GM23338 (cell line): ENCODE data around the gene ECHDC3. TPM values are rescaled to one million over a fixed set of nuclear protein-coding genes. Genes with fewer than 3 reads are reported as not detected.

Experiments
- ATAC-seq: fragments of 200-7000 bp; cut with Tn5 transposase; 3 replicates; pipeline ENCODE4 v1.9.1; 2020
- DNase-seq: peaks from one replicate; pipeline ENCODE4 v3.0.0-alpha.2; 2015; ENCODE audit warnings: low spot score
- H2AFZ ChIP-seq: fragments of 200-600 bp; sonication (generic); 2 replicates; pipeline ENCODE4 v1.8.0; 2016; ENCODE audit warnings: antibody characterized with exemption, mild to moderate bottlenecking, moderate library complexity
- H3F3A ChIP-seq: fragments of 200-600 bp; sonication (generic); replicated peaks from 2 replicates; pipeline ENCODE4 v1.8.0; 2017; ENCODE audit warnings: antibody characterized with exemption, mixed run types, low read depth
- H3K27ac ChIP-seq: fragments of 200-600 bp; sonication (generic); 2 replicates; pipeline ENCODE4 v1.6.1; 2016; ENCODE audit warnings: low read depth
- H3K27me3 ChIP-seq: fragments of 200-600 bp; sonication (generic); 2 replicates; pipeline ENCODE4 v1.8.0; 2016; ENCODE audit warnings: mild to moderate bottlenecking, mixed run types, moderate library complexity; ENCODE audit not compliant: insufficient read depth
- H3K36me3 ChIP-seq: fragments of 200-600 bp; sonication (generic); 2 replicates; pipeline ENCODE4 v1.8.0; 2016; ENCODE audit warnings: mild to moderate bottlenecking; ENCODE audit not compliant: insufficient read depth
- H3K4me1 ChIP-seq: fragments of 200-600 bp; sonication (generic); 2 replicates; pipeline ENCODE4 v1.8.0; 2016; ENCODE audit warnings: mild to moderate bottlenecking, moderate library complexity; ENCODE audit not compliant: insufficient read depth
- H3K4me2 ChIP-seq: fragments of 200-600 bp; sonication (generic); 2 replicates; pipeline ENCODE4 v1.7.1; 2017; ENCODE audit warnings: mixed run types
- H3K4me3 ChIP-seq: fragments of 200-600 bp; sonication (generic); 2 replicates; pipeline ENCODE4 v1.6.1; 2016; ENCODE audit warnings: mixed run types
- H3K79me2 ChIP-seq: fragments of 200-600 bp; sonication (generic); replicated peaks from 2 replicates; pipeline ENCODE4 v1.8.0; 2017; ENCODE audit warnings: mild to moderate bottlenecking; ENCODE audit not compliant: insufficient read depth
- H3K9me2 ChIP-seq: fragments of 200-600 bp; sonication (generic); 2 replicates; pipeline ENCODE4 v1.8.0; 2017; ENCODE audit not compliant: insufficient read depth
- H4K20me1 ChIP-seq: fragments of 200-600 bp; sonication (generic); replicated peaks from 2 replicates; pipeline ENCODE4 v1.8.0; 2017; ENCODE audit warnings: mild to moderate bottlenecking; ENCODE audit not compliant: insufficient read depth
- H3K27ac Mint-ChIP-seq: 2 replicates; pipeline ENCODE4 v1.8.0; 2020; ENCODE audit warnings: inconsistent platforms, mild to moderate bottlenecking, moderate library complexity, mixed read lengths
- H3K27me3 Mint-ChIP-seq: 3 replicates; pipeline ENCODE4 v1.8.0; 2022; ENCODE audit warnings: low read depth, mild to moderate bottlenecking, moderate library complexity, mixed read lengths, inconsistent platforms; ENCODE audit not compliant: insufficient read depth, poor library complexity
- H3K36me3 Mint-ChIP-seq: 3 replicates; pipeline ENCODE4 v1.8.0; 2021; ENCODE audit warnings: low read depth, mild to moderate bottlenecking, inconsistent platforms, moderate library complexity, mixed read lengths
- H3K4me1 Mint-ChIP-seq: 3 replicates; pipeline ENCODE4 v1.8.0; 2020; ENCODE audit warnings: mild to moderate bottlenecking, inconsistent platforms, mixed read lengths
- H3K4me3 Mint-ChIP-seq: 3 replicates; pipeline ENCODE4 v1.8.0; 2021; ENCODE audit warnings: moderate library complexity, mild to moderate bottlenecking, inconsistent platforms, mixed read lengths
- H3K9me3 Mint-ChIP-seq: 3 replicates; pipeline ENCODE4 v1.8.0; 2020; ENCODE audit warnings: moderate library complexity, mild to moderate bottlenecking, inconsistent platforms, mixed read lengths
- EZH2 ChIP-seq: fragments of 200-600 bp; sonication (generic); IDR thresholded peaks from one replicate; pipeline ENCODE4 v1.8.0; 2017; ENCODE audit warnings: antibody characterized with exemption, mild to moderate bottlenecking, low read depth; ENCODE audit not compliant: unreplicated experiment
- JUNB ChIP-seq: IDR thresholded peaks from one replicate; pipeline ENCODE4 v1.6.1; 2016; ENCODE audit warnings: antibody characterized with exemption; ENCODE audit not compliant: unreplicated experiment
- REST ChIP-seq: IDR thresholded peaks from one replicate; pipeline ENCODE4 v1.6.1; 2018; ENCODE audit warnings: antibody characterized with exemption; ENCODE audit not compliant: unreplicated experiment
- ZNF331 ChIP-seq: fragments of 250-450 bp; sonication (Bioruptor Pico); IDR thresholded peaks from 2 replicates; pipeline ENCODE4 v1.5.0; 2020; ENCODE audit warnings: low read depth, mild to moderate bottlenecking, moderate library complexity
- polyA plus RNA-seq: library from polyadenylated mRNA; unstranded; fragments of >200 nt; fragmentation: Nextera tagmentation; extraction: Ambion mirVana; gene quantifications from 2 replicates; pipeline ENCODE4 v1.2.1, GENCODE V29; 2016
- total RNA-seq: library from RNA; depleted of rRNA; stranded (reverse); fragments of >200 nt; shearing (Covaris generic); gene quantifications from 2 replicates; pipeline ENCODE4 v1.2.3, GENCODE V29; 2014
- TF ChIP-seq, protein P1 (sequence below), 2 experiments: fragments of 200-600 bp in 1 of 2; sonication (generic) in 1 of 2; conservative IDR thresholded peaks; 2 replicates each; pipeline versions ENCODE4 v1.5.1 to v1.6.1; 2016 to 2017; ENCODE audit warnings: antibody characterized with exemption in 2 of 2, low read depth in 2 of 2, mild to moderate bottlenecking in 2 of 2, moderate library complexity in 1 of 2
- TF ChIP-seq, protein P2 (sequence below): fragments of 250-450 bp; sonication (Bioruptor Pico); IDR thresholded peaks from 2 replicates; pipeline ENCODE4 v1.5.0; 2020; ENCODE audit warnings: mild to moderate bottlenecking, moderate library complexity

The ECHDC3 gene
- total and polyA plus RNA-seq, 2 experiments from 2014 or later = 16.3 to 50.1 TPM

- ATAC-seq (peak; percentile 70), DNase-seq (peak; percentile 86)
- no peaks in the 10 kb centered on the region for H3K27me3 ChIP-seq
- H3K36me3 Mint-ChIP-seq = no peaks in the 10 kb centered on the region; the same call in 2 of the 3 replicates
- no peaks in the 10 kb centered on the region for H4K20me1 ChIP-seq
- H3F3A ChIP-seq = no peaks in the 10 kb centered on the region
- no peak overlapping the region for H2AFZ ChIP-seq
- peaks cover 6% of the 10 kb centered on the region; the same call in 1 of the 3 replicates for H3K4me1 Mint-ChIP-seq
- H3K9me3 Mint-ChIP-seq = peaks cover 2% of the 10 kb centered on the region; the same call in 1 of the 3 replicates
- H3K4me1 ChIP-seq = no peaks in the 10 kb centered on the region
- no peaks in the 10 kb centered on the region for H3K27me3 Mint-ChIP-seq
- H3K36me3 ChIP-seq = no peaks in the 10 kb centered on the region
- H3K27ac ChIP-seq = no peak overlapping the region
- H3K27ac Mint-ChIP-seq = peak overlapping the region; percentile 61; the same call in 1 of the 2 replicates
- H3K4me3 ChIP-seq = no peak overlapping the region
- no peaks in the 10 kb centered on the region for H3K79me2 ChIP-seq
- H3K9me2 ChIP-seq = no peaks in the 10 kb centered on the region
- no peak for TF ChIP-seq ZNF331 (CRISPR knock-in tag)
- TF ChIP-seq, protein P1, sequence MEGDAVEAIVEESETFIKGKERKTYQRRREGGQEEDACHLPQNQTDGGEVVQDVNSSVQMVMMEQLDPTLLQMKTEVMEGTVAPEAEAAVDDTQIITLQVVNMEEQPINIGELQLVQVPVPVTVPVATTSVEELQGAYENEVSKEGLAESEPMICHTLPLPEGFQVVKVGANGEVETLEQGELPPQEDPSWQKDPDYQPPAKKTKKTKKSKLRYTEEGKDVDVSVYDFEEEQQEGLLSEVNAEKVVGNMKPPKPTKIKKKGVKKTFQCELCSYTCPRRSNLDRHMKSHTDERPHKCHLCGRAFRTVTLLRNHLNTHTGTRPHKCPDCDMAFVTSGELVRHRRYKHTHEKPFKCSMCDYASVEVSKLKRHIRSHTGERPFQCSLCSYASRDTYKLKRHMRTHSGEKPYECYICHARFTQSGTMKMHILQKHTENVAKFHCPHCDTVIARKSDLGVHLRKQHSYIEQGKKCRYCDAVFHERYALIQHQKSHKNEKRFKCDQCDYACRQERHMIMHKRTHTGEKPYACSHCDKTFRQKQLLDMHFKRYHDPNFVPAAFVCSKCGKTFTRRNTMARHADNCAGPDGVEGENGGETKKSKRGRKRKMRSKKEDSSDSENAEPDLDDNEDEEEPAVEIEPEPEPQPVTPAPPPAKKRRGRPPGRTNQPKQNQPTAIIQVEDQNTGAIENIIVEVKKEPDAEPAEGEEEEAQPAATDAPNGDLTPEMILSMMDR (conservative IDR thresholded peaks at IDR 0.05; ENCODE audit: low read depth in 2 of 2) = peak; percentile 55 to 76
- no peak overlapping the region for H3K4me3 Mint-ChIP-seq
- H3K4me2 ChIP-seq = no peak overlapping the region
These were observed 40.8 kb downstream of the ECHDC3 start for GRCh38 chr10:11782793-11783557.

GRCh38 chr10:11783558-11783865 is 41.3 kb downstream of the ECHDC3 start:
- Histone ChIP-seq H3K9me2 (no peaks in the 10 kb centered on the region), H3K4me3 (no peak overlapping the region), H2AFZ (no peak overlapping the region), H3F3A (no peaks in the 10 kb centered on the region), H3K4me2 (no peak overlapping the region), H3K79me2 (no peaks in the 10 kb centered on the region), H4K20me1 (no peaks in the 10 kb centered on the region), H3K4me1 (no peaks in the 10 kb centered on the region), H3K36me3 (no peaks in the 10 kb centered on the region), H3K27ac (no peak overlapping the region), H3K27me3 (no peaks in the 10 kb centered on the region)
- Mint-ChIP-seq H3K27me3 (peaks cover 2% of the 10 kb centered on the region), H3K4me3 (no peak overlapping the region), H3K27ac (peak overlapping the region; percentile 61; the same call in 1 of the 2 replicates), H3K36me3 (no peaks in the 10 kb centered on the region), H3K4me1 (peaks cover 6% of the 10 kb centered on the region; the same call in 1 of the 3 replicates), H3K9me3 (peaks cover 2% of the 10 kb centered on the region; the same call in 1 of the 3 replicates)
- ATAC-seq (no peak), DNase-seq (no peak)
- no peak for TF ChIP-seq EZH2
- no peak for TF ChIP-seq REST
- TF ChIP-seq JUNB = no peak
- TF ChIP-seq, protein P2, sequence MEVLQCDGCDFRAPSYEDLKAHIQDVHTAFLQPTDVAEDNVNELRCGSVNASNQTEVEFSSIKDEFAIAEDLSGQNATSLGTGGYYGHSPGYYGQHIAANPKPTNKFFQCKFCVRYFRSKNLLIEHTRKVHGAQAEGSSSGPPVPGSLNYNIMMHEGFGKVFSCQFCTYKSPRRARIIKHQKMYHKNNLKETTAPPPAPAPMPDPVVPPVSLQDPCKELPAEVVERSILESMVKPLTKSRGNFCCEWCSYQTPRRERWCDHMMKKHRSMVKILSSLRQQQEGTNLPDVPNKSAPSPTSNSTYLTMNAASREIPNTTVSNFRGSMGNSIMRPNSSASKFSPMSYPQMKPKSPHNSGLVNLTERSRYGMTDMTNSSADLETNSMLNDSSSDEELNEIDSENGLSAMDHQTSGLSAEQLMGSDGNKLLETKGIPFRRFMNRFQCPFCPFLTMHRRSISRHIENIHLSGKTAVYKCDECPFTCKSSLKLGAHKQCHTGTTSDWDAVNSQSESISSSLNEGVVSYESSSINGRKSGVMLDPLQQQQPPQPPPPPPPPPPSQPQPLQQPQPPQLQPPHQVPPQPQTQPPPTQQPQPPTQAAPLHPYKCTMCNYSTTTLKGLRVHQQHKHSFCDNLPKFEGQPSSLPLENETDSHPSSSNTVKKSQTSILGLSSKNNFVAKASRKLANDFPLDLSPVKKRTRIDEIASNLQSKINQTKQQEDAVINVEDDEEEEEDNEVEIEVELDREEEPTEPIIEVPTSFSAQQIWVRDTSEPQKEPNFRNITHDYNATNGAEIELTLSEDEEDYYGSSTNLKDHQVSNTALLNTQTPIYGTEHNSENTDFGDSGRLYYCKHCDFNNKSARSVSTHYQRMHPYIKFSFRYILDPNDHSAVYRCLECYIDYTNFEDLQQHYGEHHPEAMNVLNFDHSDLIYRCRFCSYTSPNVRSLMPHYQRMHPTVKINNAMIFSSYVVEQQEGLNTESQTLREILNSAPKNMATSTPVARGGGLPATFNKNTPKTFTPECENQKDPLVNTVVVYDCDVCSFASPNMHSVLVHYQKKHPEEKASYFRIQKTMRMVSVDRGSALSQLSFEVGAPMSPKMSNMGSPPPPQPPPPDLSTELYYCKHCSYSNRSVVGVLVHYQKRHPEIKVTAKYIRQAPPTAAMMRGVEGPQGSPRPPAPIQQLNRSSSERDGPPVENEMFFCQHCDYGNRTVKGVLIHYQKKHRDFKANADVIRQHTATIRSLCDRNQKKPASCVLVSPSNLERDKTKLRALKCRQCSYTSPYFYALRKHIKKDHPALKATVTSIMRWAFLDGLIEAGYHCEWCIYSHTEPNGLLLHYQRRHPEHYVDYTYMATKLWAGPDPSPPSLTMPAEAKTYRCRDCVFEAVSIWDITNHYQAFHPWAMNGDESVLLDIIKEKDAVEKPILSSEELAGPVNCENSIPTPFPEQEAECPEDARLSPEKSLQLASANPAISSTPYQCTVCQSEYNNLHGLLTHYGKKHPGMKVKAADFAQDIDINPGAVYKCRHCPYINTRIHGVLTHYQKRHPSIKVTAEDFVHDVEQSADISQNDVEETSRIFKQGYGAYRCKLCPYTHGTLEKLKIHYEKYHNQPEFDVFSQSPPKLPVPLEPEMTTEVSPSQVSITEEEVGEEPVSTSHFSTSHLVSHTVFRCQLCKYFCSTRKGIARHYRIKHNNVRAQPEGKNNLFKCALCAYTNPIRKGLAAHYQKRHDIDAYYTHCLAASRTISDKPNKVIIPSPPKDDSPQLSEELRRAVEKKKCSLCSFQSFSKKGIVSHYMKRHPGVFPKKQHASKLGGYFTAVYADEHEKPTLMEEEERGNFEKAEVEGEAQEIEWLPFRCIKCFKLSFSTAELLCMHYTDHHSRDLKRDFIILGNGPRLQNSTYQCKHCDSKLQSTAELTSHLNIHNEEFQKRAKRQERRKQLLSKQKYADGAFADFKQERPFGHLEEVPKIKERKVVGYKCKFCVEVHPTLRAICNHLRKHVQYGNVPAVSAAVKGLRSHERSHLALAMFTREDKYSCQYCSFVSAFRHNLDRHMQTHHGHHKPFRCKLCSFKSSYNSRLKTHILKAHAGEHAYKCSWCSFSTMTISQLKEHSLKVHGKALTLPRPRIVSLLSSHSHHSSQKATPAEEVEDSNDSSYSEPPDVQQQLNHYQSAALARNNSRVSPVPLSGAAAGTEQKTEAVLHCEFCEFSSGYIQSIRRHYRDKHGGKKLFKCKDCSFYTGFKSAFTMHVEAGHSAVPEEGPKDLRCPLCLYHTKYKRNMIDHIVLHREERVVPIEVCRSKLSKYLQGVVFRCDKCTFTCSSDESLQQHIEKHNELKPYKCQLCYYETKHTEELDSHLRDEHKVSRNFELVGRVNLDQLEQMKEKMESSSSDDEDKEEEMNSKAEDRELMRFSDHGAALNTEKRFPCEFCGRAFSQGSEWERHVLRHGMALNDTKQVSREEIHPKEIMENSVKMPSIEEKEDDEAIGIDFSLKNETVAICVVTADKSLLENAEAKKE (CRISPR knock-in tag) = no peak
